Thymus (tissue), 14 donors: Measurements from ENCODE around the gene RGS1. TPM values are rescaled to one million over a fixed set of nuclear protein-coding genes. Genes with fewer than 3 reads are reported as not detected.
"Not testable (repeated sequence)": the region's sequence is repeated elsewhere in the genome, so short reads cannot be mapped to it uniquely, and the experiment has no call there.

Experiments
- DNase-seq, 9 donors: peaks; one replicate each; pipeline ENCODE4 v3.0.0-alpha.2; 2013; ENCODE audit warnings: low spot score in 9 of 9, low read depth in 6 of 9, missing footprints in 1 of 9
- H3K27ac ChIP-seq, 2 donors: one replicate each; pipeline ENCODE4 v1.5.1; 2013; ENCODE audit warnings: control low read depth in 1 of 2, low read depth in 1 of 2, low read length in 1 of 2, mild to moderate bottlenecking in 1 of 2, moderate library complexity in 1 of 2
- H3K27me3 ChIP-seq, 2 donors: one replicate each; pipeline ENCODE4 v1.5.1; 2013; ENCODE audit warnings: low read length in 1 of 2; ENCODE audit not compliant: control insufficient read depth in 2 of 2, insufficient read depth in 1 of 2
- H3K36me3 ChIP-seq, 2 donors: one replicate each; pipeline ENCODE4 v1.5.1; 2013; ENCODE audit warnings: low read length in 1 of 2, mild to moderate bottlenecking in 1 of 2, moderate library complexity in 1 of 2; ENCODE audit not compliant: control insufficient read depth in 2 of 2, insufficient read depth in 2 of 2
- H3K4me1 ChIP-seq, 2 donors: one replicate each; pipeline ENCODE4 v1.5.1; 2013; ENCODE audit warnings: low read length in 2 of 2; ENCODE audit not compliant: control insufficient read depth in 2 of 2, insufficient read depth in 2 of 2
- H3K4me3 ChIP-seq, 2 donors: one replicate each; pipeline ENCODE4 v1.5.1; 2013; ENCODE audit warnings: low read length in 2 of 2, control low read depth in 1 of 2, mild to moderate bottlenecking in 1 of 2
- H3K9me3 ChIP-seq, 2 donors: one replicate each; pipeline ENCODE4 v1.5.1; 2013; ENCODE audit warnings: low read length in 1 of 2, mild to moderate bottlenecking in 1 of 2; ENCODE audit not compliant: control insufficient read depth in 2 of 2, insufficient read depth in 1 of 2
- WGBS: extraction: QIAGEN DNeasy Blood & Tissue Kit; methylation state at CpG from one replicate; pipeline ENCODE4 v1.1.7; 2013; 5-methylcytosine and 5-hydroxymethylcytosine counted together
- long read RNA-seq, 10 donors: transcript quantifications; one replicate each; lab custom pipeline, GENCODE V29; 2026
- polyA plus RNA-seq: library from polyadenylated mRNA; stranded (reverse); fragments of 200-250 nt; gene quantifications from one replicate; pipeline ENCODE4 v1.2.3, GENCODE V29; 2013
- total RNA-seq: library from RNA; stranded (reverse); fragments of 120-200 nt; gene quantifications from one replicate; pipeline ENCODE4 v1.2.4, GENCODE V29; 2013
- donor health status: healthy.

The RGS1 gene, protein sequence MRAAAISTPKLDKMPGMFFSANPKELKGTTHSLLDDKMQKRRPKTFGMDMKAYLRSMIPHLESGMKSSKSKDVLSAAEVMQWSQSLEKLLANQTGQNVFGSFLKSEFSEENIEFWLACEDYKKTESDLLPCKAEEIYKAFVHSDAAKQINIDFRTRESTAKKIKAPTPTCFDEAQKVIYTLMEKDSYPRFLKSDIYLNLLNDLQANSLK
- total RNA-seq: 187 TPM
- polyA plus RNA-seq: 329 TPM
- long read RNA-seq, donor 1: 0 reads
- long read RNA-seq, donor 2, transcript RGS1-201 (5 exons, 1,405 nt): major isoform, 42 of 48 reads
- long read RNA-seq, donor 2, partial matches to known transcripts: 0 of 48 reads
- long read RNA-seq, donor 2, other reads (novel, unspliced or antisense): 0 of 48 reads
- long read RNA-seq, donor 3, transcript RGS1-201 (5 exons, 1,405 nt): major isoform, 41 of 53 reads
- long read RNA-seq, donor 3, partial matches to known transcripts: 9 of 53 reads
- long read RNA-seq, donor 3, other reads (novel, unspliced or antisense): 0 of 53 reads
- long read RNA-seq, donor 4, transcript RGS1-201 (5 exons, 1,405 nt): major isoform, 12 of 13 reads
- long read RNA-seq, donor 4, partial matches to known transcripts: 0 of 13 reads
- long read RNA-seq, donor 4, other reads (novel, unspliced or antisense): 0 of 13 reads
- long read RNA-seq, donor 5, transcript RGS1-201 (5 exons, 1,405 nt): major isoform, 84 of 100 reads
- long read RNA-seq, donor 5, partial matches to known transcripts: 10 of 100 reads
- long read RNA-seq, donor 5, other reads (novel, unspliced or antisense): 0 of 100 reads
- long read RNA-seq, donor 6, transcript RGS1-201 (5 exons, 1,405 nt): major isoform, 38 of 41 reads
- long read RNA-seq, donor 6, partial matches to known transcripts: 0 of 41 reads
- long read RNA-seq, donor 6, other reads (novel, unspliced or antisense): 0 of 41 reads
- long read RNA-seq, donor 7, transcript RGS1-201 (5 exons, 1,405 nt): major isoform, 55 of 57 reads
- long read RNA-seq, donor 7, partial matches to known transcripts: 0 of 57 reads
- long read RNA-seq, donor 7, other reads (novel, unspliced or antisense): 0 of 57 reads
- long read RNA-seq, donor 8, transcript RGS1-201 (5 exons, 1,405 nt): major isoform, 10 of 11 reads
- long read RNA-seq, donor 8, partial matches to known transcripts: 0 of 11 reads
- long read RNA-seq, donor 8, other reads (novel, unspliced or antisense): 0 of 11 reads
- long read RNA-seq, donor 9, transcript RGS1-201 (5 exons, 1,405 nt): major isoform, 9 of 9 reads
- long read RNA-seq, donor 9, partial matches to known transcripts: 0 of 9 reads
- long read RNA-seq, donor 9, other reads (novel, unspliced or antisense): 0 of 9 reads
- long read RNA-seq, donor 10, transcript RGS1-201 (5 exons, 1,405 nt): major isoform, 16 of 17 reads
- long read RNA-seq, donor 10, partial matches to known transcripts: 0 of 17 reads
- long read RNA-seq, donor 10, other reads (novel, unspliced or antisense): 0 of 17 reads

DNA sequence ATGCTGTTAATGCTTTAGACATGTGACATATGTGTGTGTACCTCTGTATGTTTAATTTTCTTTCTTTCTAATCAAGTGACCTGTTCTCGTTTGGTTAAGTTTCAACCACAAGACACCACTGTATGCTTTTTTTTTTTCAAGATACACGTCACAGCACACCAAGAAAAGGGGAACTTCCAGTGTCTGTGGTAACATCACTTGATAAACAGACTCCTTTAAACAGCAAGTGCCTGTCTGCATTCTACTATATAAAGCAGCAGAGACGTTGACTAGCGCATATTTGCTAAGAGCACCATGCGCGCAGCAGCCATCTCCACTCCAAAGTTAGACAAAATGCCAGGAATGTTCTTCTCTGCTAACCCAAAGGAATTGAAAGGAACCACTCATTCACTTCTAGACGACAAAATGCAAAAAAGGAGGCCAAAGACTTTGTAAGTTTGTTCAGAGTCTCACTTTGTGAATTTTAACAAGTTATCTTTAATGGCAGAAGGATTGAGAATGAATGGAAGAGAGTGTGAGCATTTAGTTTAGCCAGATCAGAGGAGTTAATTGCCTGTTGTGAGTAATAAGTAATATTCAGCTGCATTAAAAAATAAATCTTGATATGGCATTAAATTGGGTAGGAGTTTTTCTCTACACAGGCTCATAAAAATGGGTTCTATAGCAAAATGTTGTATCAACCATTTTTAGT, at the start of gene RGS1:
TSS of gene RGS1 (plus strand) at position 275 of the 691 bp plus-strand sequence. CDS start at position 295, 20 bp downstream.
- Histone ChIP-seq H3K36me3 (no peaks in the 10 kb centered on the region), H3K27me3 (no peaks in the 10 kb centered on the region), H3K27ac (peak within 1 kb of the TSS in 1 of 2 donors; percentile 74), H3K4me1 (peaks cover 3 to 6% of the 10 kb centered on the region in 2 donors), H3K4me3 (peak within 1 kb of the TSS; percentile 21 to 44), H3K9me3 (no peaks in the 10 kb centered on the region)
- DNase-seq: peak; percentile 42 to 89 (median 65)
- 10% methylated on average over 7 of the region's 7 CpGs for WGBS

- no peaks in the 10 kb centered on the region for H3K4me1 ChIP-seq
Measured at GRCh38 chr1:192527111-192527795, 48.3 kb upstream of the RGS1 start.

GRCh38 chr1:192527950-192528349, 47.6 kb upstream of the RGS1 start:
- Histone ChIP-seq H3K27ac (no peak overlapping the region), H3K36me3 (no peaks in the 10 kb centered on the region), H3K27me3 (no peaks in the 10 kb centered on the region), H3K9me3 (no peaks in the 10 kb centered on the region), H3K4me1 (no peaks in the 10 kb centered on the region), H3K4me3 (no peak overlapping the region)
- DNase-seq: no peak

More at GRCh38 chr1:192527111-192527795, 48.3 kb upstream of the RGS1 start:
- no peaks in the 10 kb centered on the region for H3K27me3 ChIP-seq
- H3K36me3 ChIP-seq: no peaks in the 10 kb centered on the region
- DNase-seq: no peak
- H3K27ac ChIP-seq: no peak overlapping the region
- 97% methylated on average over 5 of the region's 5 CpGs for WGBS
- H3K4me3 ChIP-seq: no peak overlapping the region
- no peaks in the 10 kb centered on the region for H3K9me3 ChIP-seq

- WGBS: 94% methylated on average over 3 of the region's 3 CpGs
- no peaks in the 10 kb centered on the region for H3K4me1 ChIP-seq
- H3K27ac ChIP-seq: no peak overlapping the region
- DNase-seq: no peak
- no peaks in the 10 kb centered on the region for H3K27me3 ChIP-seq
- no peak overlapping the region for H3K4me3 ChIP-seq
- H3K36me3 ChIP-seq: no peaks in the 10 kb centered on the region
- H3K9me3 ChIP-seq: no peaks in the 10 kb centered on the region
Measured at GRCh38 chr1:192529031-192529755, 46.4 kb upstream of the RGS1 start.

- H3K9me3 ChIP-seq: no peaks in the 10 kb centered on the region
- no peak overlapping the region for H3K27ac ChIP-seq
- H3K36me3 ChIP-seq: no peaks in the 10 kb centered on the region
- no peak for DNase-seq
- 100% methylated on average over 1 of the region's 1 CpG for WGBS
- no peak overlapping the region for H3K4me3 ChIP-seq
- peaks cover 0 to 4% of the 10 kb centered on the region in 2 donors for H3K4me1 ChIP-seq
- H3K27me3 ChIP-seq: no peaks in the 10 kb centered on the region
Measured at GRCh38 chr1:192529811-192530210, 45.8 kb upstream of the RGS1 start.

GRCh38 chr1:192530254-192530653, 45.3 kb upstream of the RGS1 start:
- Histone ChIP-seq H3K27me3 (no peaks in the 10 kb centered on the region), H3K9me3 (no peaks in the 10 kb centered on the region), H3K4me1 (peaks cover 0 to 4% of the 10 kb centered on the region in 2 donors), H3K27ac (no peak overlapping the region), H3K36me3 (no peaks in the 10 kb centered on the region), H3K4me3 (no peak overlapping the region)
- peak in 1 of 9 donors; percentile 47 for DNase-seq
- WGBS: 4% methylated on average over 2 of the region's 2 CpGs

DNA sequence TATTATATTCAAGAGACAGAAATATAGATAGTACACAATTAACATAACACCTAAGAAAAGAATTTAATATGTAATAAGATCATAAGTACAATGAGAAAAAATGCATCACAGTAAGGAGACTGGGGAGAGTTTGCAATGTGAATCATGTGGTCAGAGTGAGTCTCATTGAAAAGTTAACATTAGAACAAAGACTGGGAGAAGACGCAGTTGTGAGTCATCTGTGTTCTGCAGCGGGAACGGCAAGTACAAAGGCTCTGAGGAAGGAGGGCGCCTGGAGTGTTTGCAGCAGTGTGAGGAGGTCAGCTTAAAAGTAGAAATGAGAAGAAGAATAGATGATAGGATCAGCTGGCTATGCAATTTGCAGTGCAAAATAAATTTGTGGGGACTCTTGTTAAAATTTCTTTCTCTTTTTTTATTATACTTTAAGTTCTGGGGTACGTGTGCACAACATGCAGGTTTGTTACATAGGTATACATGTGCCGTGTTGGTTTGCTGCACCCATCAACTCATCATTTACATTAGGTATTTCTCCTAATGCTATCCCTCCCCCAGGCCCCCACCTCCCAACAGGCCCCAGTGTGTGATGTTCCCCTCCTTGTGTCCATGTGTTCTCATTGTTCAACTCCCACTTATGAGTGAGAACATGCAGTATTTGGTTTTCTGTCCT, 44.4 kb upstream of the RGS1 start:
- H3K9me3 ChIP-seq, H3K27ac ChIP-seq, H3K27me3 ChIP-seq, H3K36me3 ChIP-seq, H3K4me3 ChIP-seq, H3K4me1 ChIP-seq: not testable (repeated sequence)
- peak in 2 of 9 donors; percentile 42 to 64 for DNase-seq
- 51% methylated on average over 6 of the region's 6 CpGs for WGBS
